H1 (cell line): ENCODE results near the gene TNFSF11.

Source experiments
- CTCF ChIP-seq, 3 experiments: IDR thresholded peaks; 1 replicate in 2 of 3; 2 replicates in 1 of 3; pipeline versions ENCODE4 v1.5.1 to v1.6.1; 2011; ENCODE audit warnings: low read length in 3 of 3, mild to moderate bottlenecking in 3 of 3, inconsistent platforms in 2 of 3, low read depth in 1 of 3, moderate library complexity in 1 of 3; ENCODE audit not compliant: insufficient read depth in 1 of 3; ENCODE audit errors: control extremely low read depth in 1 of 3
- EZH2 ChIP-seq: fragments of 200-600 bp; sonication (generic); IDR thresholded peaks from 2 replicates; pipeline ENCODE4 v1.7.1; 2012; ENCODE audit warnings: low read depth, mild to moderate bottlenecking, moderate library complexity, low read length, inconsistent platforms; ENCODE audit not compliant: severe bottlenecking
- POLR2A ChIP-seq, 2 experiments: IDR thresholded peaks; 1 replicate in 1 of 2; 2 replicates in 1 of 2; pipeline ENCODE4 v1.6.1; 2011; ENCODE audit warnings: low read depth in 2 of 2, low read length in 2 of 2, mild to moderate bottlenecking in 2 of 2; ENCODE audit errors: control extremely low read depth in 1 of 2
- POLR2AphosphoS5 ChIP-seq: IDR thresholded peaks from 2 replicates; pipeline ENCODE4 v1.6.1; 2011; ENCODE audit warnings: low read depth, low read length
- SP2 ChIP-seq: IDR thresholded peaks from 2 replicates; pipeline ENCODE4 v1.6.1; 2012; ENCODE audit warnings: mild to moderate bottlenecking, low read length, inconsistent platforms
- USF2 ChIP-seq: IDR thresholded peaks from 2 replicates; pipeline ENCODE4 v1.6.1; 2011; ENCODE audit warnings: low read length, improper control_type of control experiment
- YY1 ChIP-seq: IDR thresholded peaks from 2 replicates; pipeline ENCODE4 v1.6.1; 2011; ENCODE audit warnings: low read depth, mild to moderate bottlenecking, low read length
- ZNF274 ChIP-seq: IDR thresholded peaks from 2 replicates; pipeline ENCODE4 v1.7.0; 2012; ENCODE audit warnings: low read length, borderline replicate concordance; ENCODE audit errors: extremely low read depth

GRCh38 chr13:42614436-42615035, 40.6 kb downstream of the TNFSF11 start:
- TF ChIP-seq POLR2A (IDR thresholded peaks at IDR 0.05; ENCODE audit: control extremely low read depth in 1 of 2, low read depth in 2 of 2, low read length in 2 of 2) (no peak), USF2 (no peak), CTCF (IDR thresholded peaks at IDR 0.05; ENCODE audit: control extremely low read depth in 1 of 3, insufficient read depth in 1 of 3, low read depth in 1 of 3, low read length in 3 of 3) (no peak), SP2 (no peak), POLR2AphosphoS5 (no peak), ZNF274 (no peak), EZH2 (no peak), YY1 (no peak)
